Heart right ventricle (tissue), 16 donors: ENCODE results near the gene NCKAP5. TPM values are rescaled to one million over a fixed set of nuclear protein-coding genes. Genes with fewer than 3 reads are reported as not detected.

Experiments used
- ATAC-seq, 8 donors: fragments of 200-7000 bp; cut with Tn5 transposase; one replicate each; pipeline ENCODE4 v1.9.1; 2020; ENCODE audit warnings: mild to moderate bottlenecking in 8 of 8, moderate library complexity in 8 of 8, moderate number of reproducible peaks in 1 of 8
- DNase-seq, 2 donors: peaks; one replicate each; pipeline ENCODE4 v3.0.0-alpha.2; 2020
- H3K27ac ChIP-seq, 10 donors: fragments of 200-600 bp; sonication (generic) in 2 of 10; one replicate each; pipeline versions ENCODE4 v1.5.0 to v1.8.0; 2020 to 2022; ENCODE audit warnings: mild to moderate bottlenecking in 3 of 10
- H3K27me3 ChIP-seq, 7 donors: fragments of 200-600 bp; one replicate each; pipeline ENCODE4 v1.8.0; 2021 to 2022; ENCODE audit warnings: mild to moderate bottlenecking in 2 of 7
- H3K36me3 ChIP-seq, 9 donors: fragments of 200-600 bp; sonication (generic) in 1 of 9; one replicate each; pipeline versions ENCODE4 v1.5.0 to v1.8.0; 2020 to 2022; ENCODE audit warnings: mild to moderate bottlenecking in 2 of 9
- H3K4me1 ChIP-seq, 9 donors: fragments of 200-600 bp; sonication (generic) in 1 of 9; one replicate each; pipeline versions ENCODE4 v1.5.0 to v1.8.0; 2020 to 2022; ENCODE audit warnings: mild to moderate bottlenecking in 4 of 9
- H3K4me3 ChIP-seq, 10 donors: fragments of 200-600 bp; sonication (generic) in 2 of 10; one replicate each; pipeline versions ENCODE4 v1.5.0 to v1.8.0; 2020 to 2022; ENCODE audit warnings: mild to moderate bottlenecking in 7 of 10, moderate library complexity in 2 of 10
- H3K9me3 ChIP-seq, 11 donors: fragments of 200-600 bp in 10 of 11; sonication (generic) in 2 of 11; one replicate each; pipeline versions ENCODE4 v1.5.0 to v1.8.0; 2013 to 2022; ENCODE audit warnings: mild to moderate bottlenecking in 2 of 11, control low read depth in 1 of 11, moderate library complexity in 1 of 11
- WGBS, 2 donors: extraction: QIAGEN DNeasy Blood & Tissue Kit; methylation state at CpG; one replicate each; pipeline ENCODE4 v1.1.7; 2013; ENCODE audit warnings: inconsistent platforms in 1 of 2; 5-methylcytosine and 5-hydroxymethylcytosine counted together
- intact Hi-C, 10 donors: fragments of 100-400 bp; cut with DNase I; formaldehyde crosslinking; loops; one replicate each; pipeline versions ENCODE4 v1.11.1 to v1.14.2; 2022
- long read RNA-seq, 3 donors: library from polyadenylated mRNA; unstranded; transcript quantifications; one replicate each; pipeline ENCODE4 v2.0.0, GENCODE V29; 2020 to 2021
- polyA plus RNA-seq, 2 donors: library from polyadenylated mRNA; stranded (reverse); fragments of 200-250 nt; gene quantifications; one replicate each; pipeline ENCODE4 v1.2.3, GENCODE V29; 2013
- total RNA-seq, 10 donors: library from RNA; stranded (reverse); fragmentation: NEBNext Ultra II Directional in 3 of 10; extraction: Animal tissue kit (Norgen Biotek cat#: 25700) in 3 of 10; gene quantifications; one replicate each; pipeline versions ENCODE4 v1.2.1 to v1.2.4, GENCODE V29; 2021 to 2023
- TF ChIP-seq, protein P1 (sequence below), 9 donors: fragments of 200-600 bp; sonication (generic) in 2 of 9; IDR thresholded peaks; one replicate each; pipeline versions ENCODE4 v1.5.0 to v1.8.0; 2021 to 2022; ENCODE audit warnings: antibody characterized with exemption in 9 of 9, mild to moderate bottlenecking in 5 of 9, moderate library complexity in 1 of 9
- donor health status: Arrhythmogenic right ventricular cardiomyopathy.
- donor health status: ischemic (EF 13 %, LVEDD 7.1; RV severe dilation, severe dysfunction).
- donor health status: healthy with polysubstance abuse.
- donor health status: DM: no; HTN: yes; CAD: no.
- donor health status: DM: no; HTN: no; CAD: no.
- donor health status: ischemic (EF 25% LVEDD 6.9; RV normal size, moderate dysfunction).
- donor health status: ischemic (EF 25% LVEDD 5.7; RV mildly dilated, moderate dysfunction).
- donor health status: healthy.
- donor health status: DM: yes; HTN: yes; CAD: no.
- donor health status: Ischemic cardiomyopathy.
- donor health status: ischemic (EF 35%, LVEDD 5.7; RV mildly dilated, moderate dysfunction).
- donor health status: nonischemic (EF 11% LVEDD 7.7; RV severe dilation, severe dysfunction).
- donor health status: DM: yes; HTN: yes; CAD: no.
- donor health status: PGD.
- donor health status: ischemic (EF 29% LVEDD 5.4; RV normal size, mild dysfunction).
- donor health status: nonischemic (EF 23%, LVEDD 6.1; RV moderate dilation, normal function).

Gene NCKAP5
- total RNA-seq: 10 to 100 TPM in 2 of 10 donors, 1 to 10 TPM in 8; 4.3 to 11.7 (median 6.6) TPM
- polyA plus RNA-seq: 1 to 10 TPM in 1 of 2 donors, under 1 TPM in 1; 0.57 to 5.5 TPM
- long read RNA-seq, donor 1, partial matches to known transcripts: 0 of 4 reads
- long read RNA-seq, donor 1, other reads (novel, unspliced or antisense): 4 of 4 reads
- long read RNA-seq, donor 2, partial matches to known transcripts: 1 of 10 reads
- long read RNA-seq, donor 2, other reads (novel, unspliced or antisense): 9 of 10 reads
- long read RNA-seq, donor 3, partial matches to known transcripts: 3 of 18 reads
- long read RNA-seq, donor 3, other reads (novel, unspliced or antisense): 15 of 18 reads

DNA sequence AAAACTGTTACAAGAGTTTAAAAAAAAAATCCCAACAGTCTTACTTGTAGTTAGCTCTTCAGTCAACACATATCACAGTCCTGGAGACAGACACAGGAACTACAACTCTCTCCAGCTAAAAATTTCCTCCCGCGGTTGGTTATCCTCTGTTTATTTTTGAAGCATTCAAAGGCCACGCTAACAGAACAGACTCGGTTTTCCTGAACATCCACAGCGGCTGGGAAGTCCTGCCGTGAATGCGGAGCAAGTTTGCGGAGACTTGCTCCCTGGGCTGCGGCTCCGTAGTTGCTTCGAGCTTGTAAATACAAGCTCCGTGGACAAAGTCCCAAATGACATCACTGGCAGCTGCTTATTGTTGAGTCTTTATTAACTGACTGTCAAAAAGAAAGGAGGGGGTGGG lies at the start of gene NCKAP5:
NCKAP5 (minus strand) TSS at position 292 of the 400 bp plus-strand sequence. CDS start 50,937 bp downstream, outside the sequence.
- Histone ChIP-seq H3K36me3 (no peaks in the 10 kb centered on the region), H3K4me3 (peak within 1 kb of the TSS in 9 of 10 donors; percentile 27 to 53 (median 45)), H3K27me3 (peaks cover 0 to 9% (median 0%) of the 10 kb centered on the region in 7 donors), H3K4me1 (peaks cover 0 to 31% (median 15%) of the 10 kb centered on the region in 9 donors), H3K9me3 (no peaks in the 10 kb centered on the region), H3K27ac (peak within 1 kb of the TSS; percentile 34 to 79 (median 72))
- TF ChIP-seq, protein P1, sequence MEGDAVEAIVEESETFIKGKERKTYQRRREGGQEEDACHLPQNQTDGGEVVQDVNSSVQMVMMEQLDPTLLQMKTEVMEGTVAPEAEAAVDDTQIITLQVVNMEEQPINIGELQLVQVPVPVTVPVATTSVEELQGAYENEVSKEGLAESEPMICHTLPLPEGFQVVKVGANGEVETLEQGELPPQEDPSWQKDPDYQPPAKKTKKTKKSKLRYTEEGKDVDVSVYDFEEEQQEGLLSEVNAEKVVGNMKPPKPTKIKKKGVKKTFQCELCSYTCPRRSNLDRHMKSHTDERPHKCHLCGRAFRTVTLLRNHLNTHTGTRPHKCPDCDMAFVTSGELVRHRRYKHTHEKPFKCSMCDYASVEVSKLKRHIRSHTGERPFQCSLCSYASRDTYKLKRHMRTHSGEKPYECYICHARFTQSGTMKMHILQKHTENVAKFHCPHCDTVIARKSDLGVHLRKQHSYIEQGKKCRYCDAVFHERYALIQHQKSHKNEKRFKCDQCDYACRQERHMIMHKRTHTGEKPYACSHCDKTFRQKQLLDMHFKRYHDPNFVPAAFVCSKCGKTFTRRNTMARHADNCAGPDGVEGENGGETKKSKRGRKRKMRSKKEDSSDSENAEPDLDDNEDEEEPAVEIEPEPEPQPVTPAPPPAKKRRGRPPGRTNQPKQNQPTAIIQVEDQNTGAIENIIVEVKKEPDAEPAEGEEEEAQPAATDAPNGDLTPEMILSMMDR (IDR thresholded peaks at IDR 0.05): peak in 2 of 9 donors; percentile 13 to 19
- intact Hi-C loops: loop anchor here in 8 of 10 donors (5.0 to 10.0 kb wide), 9 partner anchors 107 to 1023 kb away; no protein-coding TSS in a partner anchor
- ATAC-seq (peak in 7 of 8 donors; percentile 9 to 72 (median 48)), DNase-seq (peak; percentile 14 to 21)
- WGBS, 2 donors: 1 to 2% methylated on average over 12 of the region's 12 CpGs

GRCh38 chr2:133609664-133610063 lies 41.4 kb upstream of the NCKAP5 start:
- TF ChIP-seq, protein P1 (IDR thresholded peaks at IDR 0.05): no peak
- no peaks in the 10 kb centered on the region for H3K9me3 ChIP-seq
- no peaks in the 10 kb centered on the region for H3K27me3 ChIP-seq
- H3K27ac ChIP-seq: no peak overlapping the region
- intact Hi-C loops: no loop called here
- H3K4me3 ChIP-seq: no peak overlapping the region
- no peak for DNase-seq
- no peak for ATAC-seq
- H3K36me3 ChIP-seq: no peaks in the 10 kb centered on the region
- H3K4me1 ChIP-seq: no peaks in the 10 kb centered on the region

DNA sequence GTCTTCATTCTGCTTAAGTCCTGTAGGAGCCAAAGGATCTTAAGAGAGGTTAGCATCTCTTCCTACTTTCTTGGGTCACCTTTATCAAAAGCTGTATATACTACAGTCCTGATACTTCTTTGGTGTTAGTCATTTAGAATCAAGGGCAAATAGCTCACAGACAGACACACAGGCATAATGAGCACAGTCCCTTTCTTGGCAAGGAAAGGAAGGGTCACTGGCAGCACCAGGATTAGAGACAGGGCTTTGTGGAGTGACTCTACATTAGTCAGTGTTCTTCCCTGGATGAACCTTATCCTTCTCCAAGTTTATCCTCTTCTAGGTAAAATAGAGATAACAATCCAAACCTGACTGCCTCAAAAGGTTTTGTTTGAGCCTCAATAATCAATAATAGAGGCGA lies 40.0 kb upstream of the NCKAP5 start:
- no peak overlapping the region for H3K27ac ChIP-seq
- ATAC-seq (peak in 2 of 8 donors; percentile 36 to 56), DNase-seq (no peak)
- H3K4me1 ChIP-seq: peaks cover 0 to 6% (median under 1%) of the 10 kb centered on the region in 9 donors
- H3K9me3 ChIP-seq: no peaks in the 10 kb centered on the region
- H3K4me3 ChIP-seq: no peak overlapping the region
- no peaks in the 10 kb centered on the region for H3K27me3 ChIP-seq
- TF ChIP-seq, protein P1 (IDR thresholded peaks at IDR 0.05): no peak
- 87 to 97% methylated on average over 1 of the region's 1 CpG for WGBS, 2 donors
- intact Hi-C loops: no loop called here
- no peaks in the 10 kb centered on the region for H3K36me3 ChIP-seq

DNA sequence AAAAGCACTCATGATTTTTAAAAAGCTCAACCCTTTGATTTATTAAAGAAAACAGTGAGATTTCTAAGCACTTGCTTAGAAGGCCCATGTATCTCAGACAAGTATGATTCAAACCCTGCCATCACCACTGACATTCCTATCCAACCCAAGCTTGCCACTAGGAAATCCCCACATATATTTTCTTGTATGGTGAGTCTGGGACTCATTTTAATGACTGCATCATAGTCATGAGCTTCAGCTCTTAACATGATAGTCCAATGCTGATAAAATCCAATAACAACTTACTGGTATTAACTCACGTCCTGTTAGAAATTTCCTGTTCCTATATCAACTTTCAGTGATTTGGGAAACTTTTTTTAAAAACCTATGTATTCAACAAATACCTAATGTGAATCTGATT lies 39.4 kb upstream of the NCKAP5 start:
- WGBS, 2 donors: 59 to 70% methylated on average over 1 of the region's 1 CpG
- intact Hi-C loops: no loop called here

More for the DNA sequence above, 39.4 kb upstream of the NCKAP5 start:
- DNase-seq (no peak), ATAC-seq (no peak)
- Histone ChIP-seq H3K4me3 (no peak overlapping the region), H3K4me1 (peaks cover 0 to 12% (median 6%) of the 10 kb centered on the region in 9 donors), H3K36me3 (no peaks in the 10 kb centered on the region), H3K27me3 (no peaks in the 10 kb centered on the region), H3K9me3 (no peaks in the 10 kb centered on the region), H3K27ac (no peak overlapping the region)
- TF ChIP-seq, protein P1 (IDR thresholded peaks at IDR 0.05): no peak
